ENCODE measurements around the gene OSBPL7.

DNA sequence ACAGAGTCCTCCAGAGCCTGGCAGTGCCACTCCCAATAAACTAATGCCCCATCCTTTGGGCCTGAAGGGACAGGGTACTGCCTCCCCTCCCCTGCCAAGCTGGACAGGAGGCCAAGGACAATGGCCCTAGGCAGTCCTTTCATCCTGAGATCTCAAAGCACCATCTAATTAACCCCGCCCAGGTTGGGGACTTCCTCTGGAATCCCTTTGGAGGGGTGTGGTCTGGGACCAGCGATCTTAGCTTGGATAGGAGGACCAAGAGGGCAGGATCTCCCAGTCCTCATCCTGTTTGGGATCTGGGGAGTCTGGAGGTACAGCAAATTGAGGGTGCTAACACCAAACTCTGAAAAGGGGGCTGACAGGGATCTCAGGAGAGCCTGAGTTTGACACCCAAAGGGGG lies 47.5 kb upstream of the OSBPL7 start:
- TF ChIP-seq, protein P1, sequence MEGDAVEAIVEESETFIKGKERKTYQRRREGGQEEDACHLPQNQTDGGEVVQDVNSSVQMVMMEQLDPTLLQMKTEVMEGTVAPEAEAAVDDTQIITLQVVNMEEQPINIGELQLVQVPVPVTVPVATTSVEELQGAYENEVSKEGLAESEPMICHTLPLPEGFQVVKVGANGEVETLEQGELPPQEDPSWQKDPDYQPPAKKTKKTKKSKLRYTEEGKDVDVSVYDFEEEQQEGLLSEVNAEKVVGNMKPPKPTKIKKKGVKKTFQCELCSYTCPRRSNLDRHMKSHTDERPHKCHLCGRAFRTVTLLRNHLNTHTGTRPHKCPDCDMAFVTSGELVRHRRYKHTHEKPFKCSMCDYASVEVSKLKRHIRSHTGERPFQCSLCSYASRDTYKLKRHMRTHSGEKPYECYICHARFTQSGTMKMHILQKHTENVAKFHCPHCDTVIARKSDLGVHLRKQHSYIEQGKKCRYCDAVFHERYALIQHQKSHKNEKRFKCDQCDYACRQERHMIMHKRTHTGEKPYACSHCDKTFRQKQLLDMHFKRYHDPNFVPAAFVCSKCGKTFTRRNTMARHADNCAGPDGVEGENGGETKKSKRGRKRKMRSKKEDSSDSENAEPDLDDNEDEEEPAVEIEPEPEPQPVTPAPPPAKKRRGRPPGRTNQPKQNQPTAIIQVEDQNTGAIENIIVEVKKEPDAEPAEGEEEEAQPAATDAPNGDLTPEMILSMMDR (IDR thresholded peaks at IDR 0.05), result no peak
- TF ChIP-seq EZH2 (IDR thresholded peaks at IDR 0.05; ENCODE audit: borderline replicate concordance, insufficient read depth, low read depth, low read length, poor library complexity, severe bottlenecking), result no peak
